H1 (cell line): ENCODE measurements around the gene NKD2. TPM values are rescaled to one million over a fixed set of nuclear protein-coding genes. Genes with fewer than 3 reads are reported as not detected.

Source experiments
- NRF1 ChIP-seq: IDR thresholded peaks from 2 replicates; pipeline ENCODE4 v1.6.1; 2011; ENCODE audit warnings: mild to moderate bottlenecking, low read depth, low read length, improper control_type of control experiment
- SRF ChIP-seq: IDR thresholded peaks from 2 replicates; pipeline ENCODE4 v1.6.1; 2011; ENCODE audit warnings: mild to moderate bottlenecking, low read depth, low read length, moderate library complexity
- polyA plus RNA-seq, 7 experiments: library from polyadenylated mRNA; depleted of rRNA in 3 of 7; stranded (reverse) in 5 of 7; unstranded in 2 of 7; fragments of >200 nt in 5 of 7; fragments of 200-250 nt in 2 of 7; gene quantifications; 1 replicate in 5 of 7; 2 replicates in 1 of 7; 4 replicates in 1 of 7; pipeline versions ENCODE4 v1.2.1 to v1.2.3, GENCODE V29; 2011 to 2013; ENCODE audit warnings: missing spikeins in 2 of 7, mixed read lengths in 2 of 7
- total RNA-seq: library from RNA; stranded (reverse); fragmentation: NEBNext Ultra II Directional; extraction: Animal tissue kit (Norgen Biotek cat#: 25700); gene quantifications from 2 replicates; pipeline ENCODE4 v1.2.1, GENCODE V29; 2021

The NKD2 gene
- total and polyA plus RNA-seq, 2 of the 8 experiments (the other 6 are each of a cell fraction or from before 2014, with no cell fraction given), result 5.5 to 7.9 TPM

DNA sequence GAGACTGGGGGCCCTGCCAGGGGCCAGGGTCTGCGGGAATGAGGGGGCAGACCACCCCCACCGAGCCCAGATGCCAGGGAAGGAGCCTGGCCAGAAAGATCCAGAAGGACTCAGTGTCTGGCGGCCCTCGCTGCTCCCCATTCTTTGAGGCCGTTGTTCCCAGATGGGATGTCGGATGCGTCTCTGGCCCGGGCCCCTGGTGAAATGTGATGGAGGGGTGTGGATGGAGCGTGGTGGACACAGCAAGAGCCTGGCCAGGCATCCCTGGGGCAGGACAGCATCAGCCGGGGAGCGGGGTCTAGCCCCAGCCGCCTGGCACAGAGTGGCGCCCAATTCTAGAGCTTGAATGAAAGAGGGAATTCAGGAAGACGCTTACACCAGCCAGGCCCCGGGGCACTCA, 46.2 kb upstream of the NKD2 start (continued):
- TF ChIP-seq NRF1 (no peak), SRF (no peak)
